ENCODE measurements around the gene EXOC6B.

DNA sequence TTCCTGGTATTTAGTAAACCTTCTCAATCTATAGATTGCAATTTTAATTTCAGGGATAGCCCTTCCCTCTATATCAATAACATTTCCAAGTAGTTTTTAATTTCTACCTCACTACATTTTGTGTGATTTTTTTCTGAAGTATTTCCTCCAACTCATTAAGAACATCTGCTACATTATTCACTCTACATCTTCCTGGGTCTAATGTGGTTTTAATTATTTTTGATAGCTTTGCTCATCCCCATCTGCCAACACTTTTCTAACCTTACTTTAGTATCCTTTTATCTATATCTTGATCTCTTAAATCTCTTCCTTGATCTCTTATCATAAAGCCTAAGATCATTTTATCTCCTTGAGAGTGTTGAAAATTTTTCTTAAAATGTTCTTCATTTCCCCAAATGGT is 399.8 kb downstream of the EXOC6B start:
- no peak for TF ChIP-seq POLR2A (IDR thresholded peaks at IDR 0.05; ENCODE audit: low read depth, low read length)
- TF ChIP-seq POLR2AphosphoS5 (IDR thresholded peaks at IDR 0.05; ENCODE audit: low read depth, low read length), result no peak
- no peak for TF ChIP-seq SPI1 (IDR thresholded peaks at IDR 0.05; ENCODE audit: low read depth, low read length)
- TF ChIP-seq TAF1 (IDR thresholded peaks at IDR 0.05; ENCODE audit: low read depth, low read length), result no peak
- TF ChIP-seq POU2F2 (IDR thresholded peaks at IDR 0.05; ENCODE audit: low read depth, low read length), result no peak

Data from GM12891 (cell line).